Peyer's patch (tissue), 4 donors: Measurements from ENCODE around the gene UTS2B.

Experiments used
- CTCF ChIP-seq, 6 experiments: fragments of 450-650 bp in 4 of 6; fragments of 200-600 bp in 2 of 6; sonication (generic) in 1 of 6; IDR thresholded peaks; one replicate each; pipeline ENCODE4 v1.5.1; 2017 to 2019; ENCODE audit warnings: antibody characterized with exemption in 6 of 6, mild to moderate bottlenecking in 3 of 6, moderate library complexity in 1 of 6
- POLR2A ChIP-seq, 2 donors: fragments of 450-650 bp; IDR thresholded peaks; one replicate each; pipeline ENCODE4 v1.5.1; 2017; ENCODE audit warnings: antibody characterized with exemption in 2 of 2, mild to moderate bottlenecking in 2 of 2, moderate library complexity in 2 of 2

GRCh38 chr3:191362037-191362436 lies 31.7 kb upstream of the UTS2B start:
- no peak for TF ChIP-seq CTCF (IDR thresholded peaks at IDR 0.05)
- TF ChIP-seq POLR2A (IDR thresholded peaks at IDR 0.05): no peak
